ENCODE measurements around the gene TRMT112. TPM values are rescaled to one million over a fixed set of nuclear protein-coding genes. Genes with fewer than 3 reads are reported as not detected.
A peak's percentile ranks its signal among the peaks of the same experiment; 100 is the strongest.
"Not testable (repeated sequence)": the region's sequence is repeated elsewhere in the genome, so short reads cannot be mapped to it uniquely, and the experiment has no call there.

Gene TRMT112
- total RNA-seq, 3 donors from 2014 or later (not counting 1 experiment from before 2014, with no cell fraction given): 98.4 to 106 (median 105) TPM

- intact Hi-C loops (cut with micrococcal nuclease): no loop called here
- TF ChIP-seq, protein P1, sequence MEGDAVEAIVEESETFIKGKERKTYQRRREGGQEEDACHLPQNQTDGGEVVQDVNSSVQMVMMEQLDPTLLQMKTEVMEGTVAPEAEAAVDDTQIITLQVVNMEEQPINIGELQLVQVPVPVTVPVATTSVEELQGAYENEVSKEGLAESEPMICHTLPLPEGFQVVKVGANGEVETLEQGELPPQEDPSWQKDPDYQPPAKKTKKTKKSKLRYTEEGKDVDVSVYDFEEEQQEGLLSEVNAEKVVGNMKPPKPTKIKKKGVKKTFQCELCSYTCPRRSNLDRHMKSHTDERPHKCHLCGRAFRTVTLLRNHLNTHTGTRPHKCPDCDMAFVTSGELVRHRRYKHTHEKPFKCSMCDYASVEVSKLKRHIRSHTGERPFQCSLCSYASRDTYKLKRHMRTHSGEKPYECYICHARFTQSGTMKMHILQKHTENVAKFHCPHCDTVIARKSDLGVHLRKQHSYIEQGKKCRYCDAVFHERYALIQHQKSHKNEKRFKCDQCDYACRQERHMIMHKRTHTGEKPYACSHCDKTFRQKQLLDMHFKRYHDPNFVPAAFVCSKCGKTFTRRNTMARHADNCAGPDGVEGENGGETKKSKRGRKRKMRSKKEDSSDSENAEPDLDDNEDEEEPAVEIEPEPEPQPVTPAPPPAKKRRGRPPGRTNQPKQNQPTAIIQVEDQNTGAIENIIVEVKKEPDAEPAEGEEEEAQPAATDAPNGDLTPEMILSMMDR (IDR thresholded peaks at IDR 0.05): no peak
- no peaks in the 10 kb centered on the region for H3K36me3 Mint-ChIP-seq
- H3K9me3 ChIP-seq (ENCODE audit: control insufficient read depth, insufficient read depth, low read length): no peaks in the 10 kb centered on the region
- peak overlapping the region; percentile 56 to 60 for H3K27ac Mint-ChIP-seq
- H3K4me3 Mint-ChIP-seq: peak overlapping the region; percentile 25
- ATAC-seq: no peak
- peaks cover 26% of the 10 kb centered on the region for H3K36me3 ChIP-seq (ENCODE audit: control insufficient read depth, insufficient read depth, low read length)
- peaks cover 26 to 27% of the 10 kb centered on the region in 2 donors for H3K4me1 Mint-ChIP-seq
- DNase-seq: no peak
- no peaks in the 10 kb centered on the region for H3K27me3 ChIP-seq (ENCODE audit: control insufficient read depth, insufficient read depth, low read length)
- H3K4me1 ChIP-seq (ENCODE audit: control insufficient read depth, insufficient read depth, low read length): peaks cover 12% of the 10 kb centered on the region
- WGBS (ENCODE audit: insufficient coverage): 96% methylated on average over 10 of the region's 10 CpGs
- no peaks in the 10 kb centered on the region for H3K9me3 Mint-ChIP-seq
- H3K4me3 ChIP-seq (ENCODE audit: low read length): no peak overlapping the region
- no peaks in the 10 kb centered on the region for H3K27me3 Mint-ChIP-seq (ENCODE audit: low read depth in 2 of 2)
- H3K27ac ChIP-seq (ENCODE audit: low read length): no peak overlapping the region
Observed at GRCh38 chr11:64312947-64313346, 4.4 kb downstream of the TRMT112 start.

DNA sequence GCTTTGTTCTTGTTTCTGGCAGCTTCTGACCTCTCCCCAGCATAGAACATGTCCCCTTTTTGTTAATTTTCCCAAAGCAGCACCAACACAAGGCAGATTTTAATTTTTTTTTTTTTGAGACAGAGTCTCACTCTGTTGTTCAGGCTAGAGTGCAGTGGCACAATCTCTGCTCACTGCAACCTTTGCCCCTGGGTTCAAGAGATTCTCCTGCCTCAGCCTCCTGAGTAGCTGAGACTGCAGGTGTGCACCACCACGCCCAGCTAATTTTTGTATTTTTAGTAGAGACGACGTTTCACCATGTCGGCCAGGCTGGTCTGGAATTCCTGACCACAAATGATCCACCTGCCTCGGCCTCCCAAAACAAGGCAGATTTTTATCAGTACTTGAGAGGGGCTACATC, 9.6 kb downstream of the TRMT112 start:
- peak overlapping the region; percentile 44 to 97 for H3K27ac Mint-ChIP-seq
- not testable (repeated sequence) for H3K36me3 Mint-ChIP-seq; H3K4me3 ChIP-seq (ENCODE audit: low read length); H3K9me3 Mint-ChIP-seq; H3K36me3 ChIP-seq (ENCODE audit: control insufficient read depth, insufficient read depth, low read length); DNase-seq; H3K9me3 ChIP-seq (ENCODE audit: control insufficient read depth, insufficient read depth, low read length); H3K27me3 ChIP-seq (ENCODE audit: control insufficient read depth, insufficient read depth, low read length); H3K27me3 Mint-ChIP-seq (ENCODE audit: low read depth in 2 of 2); H3K27ac ChIP-seq (ENCODE audit: low read length); ATAC-seq
- peak overlapping the region; percentile 38 for H3K4me3 Mint-ChIP-seq
- 91% methylated on average over 5 of the region's 5 CpGs for WGBS (ENCODE audit: insufficient coverage)
- H3K4me1 Mint-ChIP-seq: peaks cover 20 to 29% of the 10 kb centered on the region in 2 donors
- peaks cover 32% of the 10 kb centered on the region for H3K4me1 ChIP-seq (ENCODE audit: control insufficient read depth, insufficient read depth, low read length)
- intact Hi-C loops (cut with micrococcal nuclease): loop anchor here (5.0 kb wide), 1 partner anchor 35 kb away; the partner anchor contains the start of gene CCDC88B

- no peak for DNase-seq
- Histone ChIP-seq H3K27ac (ENCODE audit: low read length) (peak overlapping the region; percentile 69), H3K4me3 (ENCODE audit: low read length) (no peak overlapping the region), H3K27me3 (ENCODE audit: control insufficient read depth, insufficient read depth, low read length) (no peaks in the 10 kb centered on the region), H3K36me3 (ENCODE audit: control insufficient read depth, insufficient read depth, low read length) (peaks cover 5% of the 10 kb centered on the region), H3K4me1 (ENCODE audit: control insufficient read depth, insufficient read depth, low read length) (peaks cover 32% of the 10 kb centered on the region), H3K9me3 (ENCODE audit: control insufficient read depth, insufficient read depth, low read length) (no peaks in the 10 kb centered on the region)
- peaks cover 15 to 23% of the 10 kb centered on the region in 2 donors for H3K4me1 Mint-ChIP-seq
- H3K27me3 Mint-ChIP-seq (ENCODE audit: low read depth in 2 of 2): no peaks in the 10 kb centered on the region
- no peak for ATAC-seq
- peak overlapping the region; percentile 96 for H3K4me3 Mint-ChIP-seq
- no peaks in the 10 kb centered on the region for H3K9me3 Mint-ChIP-seq
- TF ChIP-seq, protein P1 (IDR thresholded peaks at IDR 0.05): no peak
- 86% methylated on average over 15 of the region's 15 CpGs for WGBS (ENCODE audit: insufficient coverage)
- H3K36me3 Mint-ChIP-seq: no peaks in the 10 kb centered on the region
- intact Hi-C loops (cut with micrococcal nuclease): loop anchor here (5.0 kb wide), 1 partner anchor 35 kb away; the partner anchor contains the start of gene CCDC88B
- H3K27ac Mint-ChIP-seq: peak overlapping the region; percentile 91 to 97
Observed at GRCh38 chr11:64306876-64307622, 10.3 kb downstream of the TRMT112 start.

- Mint-ChIP-seq H3K4me3 (peak overlapping the region; percentile 96), H3K36me3 (no peaks in the 10 kb centered on the region), H3K27ac (peak overlapping the region; percentile 91 to 97), H3K27me3 (ENCODE audit: low read depth in 2 of 2) (peaks cover 0 to 3% of the 10 kb centered on the region in 2 donors), H3K4me1 (peaks cover 15 to 23% of the 10 kb centered on the region in 2 donors), H3K9me3 (no peaks in the 10 kb centered on the region)
- no peak for ATAC-seq
- whole genome bisulfite sequencing (ENCODE audit: insufficient coverage): 20% methylated on average over 9 of the region's 9 CpGs
- Histone ChIP-seq H3K9me3 (ENCODE audit: control insufficient read depth, insufficient read depth, low read length) (no peaks in the 10 kb centered on the region), H3K36me3 (ENCODE audit: control insufficient read depth, insufficient read depth, low read length) (peaks cover 5% of the 10 kb centered on the region), H3K27me3 (ENCODE audit: control insufficient read depth, insufficient read depth, low read length) (peaks cover 3% of the 10 kb centered on the region), H3K4me1 (ENCODE audit: control insufficient read depth, insufficient read depth, low read length) (peaks cover 34% of the 10 kb centered on the region), H3K4me3 (ENCODE audit: low read length) (peak overlapping the region; percentile 70), H3K27ac (ENCODE audit: low read length) (peak overlapping the region; percentile 69)
- DNase-seq: no peak
- TF ChIP-seq, protein P1 (IDR thresholded peaks at IDR 0.05): no peak
- intact Hi-C loops (cut with micrococcal nuclease): loop anchor here (5.0 kb wide), 1 partner anchor 36 kb away; the partner anchor contains the start of gene CCDC88B
Observed at GRCh38 chr11:64306563-64306875, 10.8 kb downstream of the TRMT112 start.
